H1 (cell line): ENCODE results near the gene HTR2A. TPM values are rescaled to one million over a fixed set of nuclear protein-coding genes. Genes with fewer than 3 reads are reported as not detected.

ENCODE experiments used
- CTCF ChIA-PET: fragments of 300-600 bp; sonication (Branson Sonifier 250); formaldehyde crosslinking; loops from one replicate; lab custom pipeline; 2021; ENCODE audit not compliant: partially characterized antibody; lab: Charles Lee
- POLR2A ChIA-PET: fragments of 300-600 bp; sonication (Branson Sonifier 250); formaldehyde crosslinking; loops from one replicate; lab custom pipeline; 2021; ENCODE audit warnings: inconsistent platforms; ENCODE audit not compliant: partially characterized antibody; lab: Charles Lee
- DNase-seq, 2 experiments: peaks; one replicate each; pipeline versions ENCODE4 v3.0.0 to v3.0.0-alpha.2; 2010 to 2022; ENCODE audit warnings: low spot score in 2 of 2, low read depth in 1 of 2, mixed read lengths in 1 of 2
- FAIRE-seq: peaks from 2 replicates; lab custom pipeline; 2011; peaks lifted over from hg19 to GRCh38; lab: Jason Lieb, UNC
- H2AFZ ChIP-seq: 2 replicates; pipeline ENCODE4 v1.8.1; 2012; ENCODE audit warnings: low read length, inconsistent platforms
- H2AK5ac ChIP-seq: 2 replicates; pipeline ENCODE4 v1.6.1; 2013; ENCODE audit warnings: low read depth, low read length
- H2BK120ac ChIP-seq: replicated peaks from 2 replicates; pipeline ENCODE3; 2013; ENCODE audit warnings: low read depth, low read length, inconsistent platforms
- H2BK12ac ChIP-seq: 2 replicates; pipeline ENCODE4 v1.6.1; 2013; ENCODE audit warnings: low read depth, low read length
- H2BK15ac ChIP-seq: 2 replicates; pipeline ENCODE4 v1.6.1; 2013; ENCODE audit warnings: low read length
- H2BK20ac ChIP-seq: 2 replicates; pipeline ENCODE4 v1.6.1; 2013; ENCODE audit warnings: low read length
- H2BK5ac ChIP-seq: 2 replicates; pipeline ENCODE4 v1.6.1; 2013; ENCODE audit warnings: low read depth, low read length
- H3K14ac ChIP-seq: 2 replicates; pipeline ENCODE4 v1.6.1; 2013; ENCODE audit warnings: inconsistent platforms; ENCODE audit not compliant: insufficient read length
- H3K18ac ChIP-seq: 2 replicates; pipeline ENCODE4 v1.6.1; 2013; ENCODE audit warnings: low read length; ENCODE audit errors: extremely low read depth
- H3K23ac ChIP-seq: 2 replicates; pipeline ENCODE4 v1.6.1; 2013; ENCODE audit warnings: inconsistent platforms; ENCODE audit not compliant: insufficient read length
- H3K23me2 ChIP-seq: 2 replicates; pipeline ENCODE4 v1.6.1; 2013; ENCODE audit warnings: low read depth, low read length
- H3K27ac ChIP-seq: 2 replicates; pipeline ENCODE4 v1.6.1; 2011; ENCODE audit warnings: low read depth, low read length, inconsistent platforms
- H3K27me3 ChIP-seq, 4 experiments: replicated peaks in 1 of 4; 1 replicate in 1 of 4; 2 replicates in 3 of 4; pipeline versions ENCODE4 v1.6.1 to v1.8.1; 2011 to 2013; ENCODE audit warnings: low read length in 3 of 4, mild to moderate bottlenecking in 3 of 4, inconsistent platforms in 2 of 4, mixed read lengths in 2 of 4, moderate library complexity in 1 of 4; ENCODE audit not compliant: control insufficient read depth in 3 of 4, insufficient read depth in 3 of 4; ENCODE audit errors: extremely low read depth in 1 of 4
- H3K36me3 ChIP-seq, 4 experiments: 2 replicates each; pipeline versions ENCODE4 v1.6.1 to v1.8.1; 2011 to 2013; ENCODE audit warnings: mild to moderate bottlenecking in 4 of 4, low read length in 3 of 4, moderate library complexity in 2 of 4, control low read depth in 1 of 4, inconsistent platforms in 1 of 4; ENCODE audit not compliant: insufficient read depth in 4 of 4, control insufficient read depth in 2 of 4
- H3K4ac ChIP-seq: replicated peaks from 2 replicates; pipeline ENCODE3; 2013; ENCODE audit warnings: low read length, low read depth, mixed read lengths, inconsistent platforms; ENCODE audit not compliant: insufficient read length
- H3K4me1 ChIP-seq, 4 experiments: replicated peaks in 1 of 4; 1 replicate in 1 of 4; 2 replicates in 3 of 4; pipeline versions ENCODE4 v1.6.1 to v1.8.1; 2011 to 2013; ENCODE audit warnings: low read length in 3 of 4, inconsistent platforms in 2 of 4, mixed read lengths in 1 of 4; ENCODE audit not compliant: insufficient read depth in 4 of 4, control insufficient read depth in 3 of 4
- H3K4me2 ChIP-seq, 2 experiments: 2 replicates each; pipeline versions ENCODE4 v1.6.1 to v1.8.1; 2011 to 2013; ENCODE audit warnings: low read depth in 2 of 2, low read length in 2 of 2, control low read depth in 1 of 2, inconsistent platforms in 1 of 2, mild to moderate bottlenecking in 1 of 2; ENCODE audit not compliant: insufficient read depth in 1 of 2
- H3K4me3 ChIP-seq, 4 experiments: fragments of 200-600, 300-600 bp in 1 of 4; sonication (generic), shearing (Covaris generic), sonication (Bioruptor Twin) in 1 of 4; 2 replicates each; pipeline versions ENCODE4 v1.5.1 to v1.8.1; 2011 to 2016; ENCODE audit warnings: low read length in 4 of 4, low read depth in 3 of 4, control low read depth in 2 of 4, inconsistent platforms in 2 of 4, mild to moderate bottlenecking in 2 of 4, mixed read lengths in 1 of 4, moderate library complexity in 1 of 4; ENCODE audit not compliant: insufficient read depth in 2 of 4; ENCODE audit errors: extremely low read depth in 1 of 4
- H3K56ac ChIP-seq: replicated peaks from 2 replicates; pipeline ENCODE3; 2013; ENCODE audit warnings: low read depth, mild to moderate bottlenecking, mixed read lengths, low read length, inconsistent platforms; ENCODE audit not compliant: insufficient read length
- H3K79me1 ChIP-seq: 2 replicates; pipeline ENCODE4 v1.6.1; 2013; ENCODE audit warnings: low read depth, low read length, control low read depth
- H3K79me2 ChIP-seq, 2 experiments: 2 replicates each; pipeline versions ENCODE4 v1.6.1 to v1.8.1; 2012 to 2013; ENCODE audit warnings: low read length in 2 of 2, mild to moderate bottlenecking in 2 of 2, inconsistent platforms in 1 of 2; ENCODE audit not compliant: insufficient read depth in 2 of 2, control insufficient read depth in 1 of 2
- H3K9ac ChIP-seq, 4 experiments: replicated peaks in 1 of 4; 1 replicate in 1 of 4; 2 replicates in 3 of 4; pipeline versions ENCODE4 v1.6.1 to v1.8.1; 2011 to 2013; ENCODE audit warnings: low read depth in 3 of 4, low read length in 3 of 4, control low read depth in 2 of 4, mild to moderate bottlenecking in 2 of 4, moderate library complexity in 2 of 4, inconsistent platforms in 1 of 4; ENCODE audit errors: extremely low read depth in 1 of 4
- H3K9me3 ChIP-seq, 2 experiments: 2 replicates each; pipeline versions ENCODE4 v1.6.1 to v1.8.1; 2012 to 2013; ENCODE audit warnings: mild to moderate bottlenecking in 2 of 2, moderate library complexity in 2 of 2, control low read depth in 1 of 2, inconsistent platforms in 1 of 2, low read depth in 1 of 2, low read length in 1 of 2, mixed read lengths in 1 of 2; ENCODE audit not compliant: insufficient read depth in 2 of 2
- H4K20me1 ChIP-seq, 2 experiments: replicated peaks in 1 of 2; 2 replicates each; pipeline versions ENCODE3 to v1.8.1; 2011 to 2013; ENCODE audit warnings: inconsistent platforms in 2 of 2, low read length in 2 of 2, mild to moderate bottlenecking in 1 of 2; ENCODE audit not compliant: insufficient read depth in 2 of 2, control insufficient read depth in 1 of 2
- H4K5ac ChIP-seq: 2 replicates; pipeline ENCODE4 v1.6.1; 2013; ENCODE audit warnings: low read length, low read depth, mixed read lengths, inconsistent platforms; ENCODE audit not compliant: insufficient read length
- H4K8ac ChIP-seq: 2 replicates; pipeline ENCODE4 v1.8.0; 2013; ENCODE audit warnings: mild to moderate bottlenecking, moderate library complexity, low read length, inconsistent platforms; ENCODE audit not compliant: insufficient read depth; ENCODE audit errors: extremely low read depth
- H4K91ac ChIP-seq: replicated peaks from 2 replicates; pipeline ENCODE3; 2013; ENCODE audit warnings: low read length, mixed read lengths, inconsistent platforms; ENCODE audit not compliant: insufficient read length
- PHF8 ChIP-seq: fragments of 200-600 bp; sonication (generic); conservative IDR thresholded peaks from 2 replicates; pipeline ENCODE4 v1.7.1; 2012; ENCODE audit warnings: low read depth, mild to moderate bottlenecking, inconsistent platforms, low read length, moderate library complexity
- TAF1 ChIP-seq: IDR thresholded peaks from 2 replicates; pipeline ENCODE4 v1.6.1; 2011; ENCODE audit warnings: mild to moderate bottlenecking, low read depth, low read length
- WGBS, 2 experiments: shearing (Covaris generic) in 1 of 2; methylation state at CpG; one replicate each; pipeline versions ENCODE4 v1.1.6 to v1.1.7; 2013 to 2015; ENCODE audit warnings: low lambda C conversion rate in 2 of 2, mixed read lengths in 2 of 2, inconsistent platforms in 1 of 2, low coverage in 1 of 2, missing lambda C conversion rate in 1 of 2; ENCODE audit not compliant: insufficient replicate concordance in 2 of 2, insufficient coverage in 1 of 2, insufficient read length in 1 of 2; ENCODE audit errors: extremely low coverage in 1 of 2, missing lambda C conversion rate in 1 of 2; 5-methylcytosine and 5-hydroxymethylcytosine counted together
- polyA plus RNA-seq, 7 experiments: library from polyadenylated mRNA; depleted of rRNA in 3 of 7; stranded (reverse) in 5 of 7; unstranded in 2 of 7; fragments of >200 nt in 5 of 7; fragments of 200-250 nt in 2 of 7; gene quantifications; 1 replicate in 5 of 7; 2 replicates in 1 of 7; 4 replicates in 1 of 7; pipeline versions ENCODE4 v1.2.1 to v1.2.3, GENCODE V29; 2011 to 2013; ENCODE audit warnings: missing spikeins in 2 of 7, mixed read lengths in 2 of 7
- total RNA-seq: library from RNA; stranded (reverse); fragmentation: NEBNext Ultra II Directional; extraction: Animal tissue kit (Norgen Biotek cat#: 25700); gene quantifications from 2 replicates; pipeline ENCODE4 v1.2.1, GENCODE V29; 2021

The HTR2A gene
- total and polyA plus RNA-seq, 2 of the 8 experiments (the other 6 are each of a cell fraction or from before 2014, with no cell fraction given), result not detected

DNA sequence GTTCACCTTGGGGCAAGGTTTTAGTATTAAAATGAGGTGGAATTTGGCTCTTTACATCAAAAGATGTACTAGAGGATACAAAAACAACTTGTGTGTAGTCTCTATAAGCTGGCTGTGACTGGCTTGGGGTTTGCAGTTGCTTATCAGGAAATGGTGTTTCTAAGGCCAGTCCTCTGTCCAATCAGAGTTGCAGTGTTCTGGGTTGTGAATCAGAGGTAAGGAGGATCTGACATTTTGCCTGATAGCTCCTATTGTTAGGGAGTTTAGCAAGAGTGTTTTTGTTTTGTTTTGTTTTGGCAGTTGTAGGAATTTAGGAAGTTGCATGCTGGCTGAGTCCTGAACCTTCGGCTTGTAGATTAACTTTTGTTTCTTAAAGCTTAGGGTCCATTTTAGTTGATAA lies 79.8 kb downstream of the HTR2A start:
- CTCF ChIA-PET, result interaction anchor here (0.6 to 1.1 kb wide), 3 partner anchors 15 to 117 kb away, joined by 3 to 4 read pairs (median 3); no protein-coding TSS in a partner anchor
- Histone ChIP-seq H2BK120ac (no peak overlapping the region), H4K20me1 (no peaks in the 10 kb centered on the region), H2BK12ac (no peak overlapping the region), H3K79me2 (no peaks in the 10 kb centered on the region), H3K9ac (no peak overlapping the region), H2AFZ (peak overlapping the region; percentile 73; the same call in 1 of the 2 replicates), H3K9me3 (peaks cover 2 to 3% of the 10 kb centered on the region in 2 experiments; a peak in 1 of 4 replicates), H3K14ac (no peak overlapping the region), H3K4ac (no peak overlapping the region), H3K18ac (no peak overlapping the region), H2AK5ac (no peak overlapping the region), H3K23ac (no peak overlapping the region), H3K79me1 (no peaks in the 10 kb centered on the region), H2BK5ac (no peak overlapping the region), H3K4me3 (no peak overlapping the region), H3K56ac (no peak overlapping the region), H3K4me1 (no peaks in the 10 kb centered on the region), H4K5ac (no peak overlapping the region), H2BK20ac (no peak overlapping the region), H3K27ac (no peak overlapping the region), H3K36me3 (no peaks in the 10 kb centered on the region), H3K27me3 (no peaks in the 10 kb centered on the region), H3K4me2 (no peak overlapping the region), H3K23me2 (no peaks in the 10 kb centered on the region), H4K8ac (no peak overlapping the region), H4K91ac (no peak overlapping the region), H2BK15ac (no peak overlapping the region)
- POLR2A ChIA-PET, result no interaction called here
- DNase-seq, result no peak
- 96% methylated on average over 1 of the region's 1 CpG; no CpG with 5 or more reads in 1 of the 2 experiments for WGBS, 2 experiments
- no peak for TF ChIP-seq PHF8
- no peak for TF ChIP-seq TAF1
- FAIRE-seq, result no peak
